Right atrium auricular region (tissue), 2 donors: ENCODE data around the gene RIMOC1. TPM values are rescaled to one million over a fixed set of nuclear protein-coding genes. Genes with fewer than 3 reads are reported as not detected.

Experiments
- DNase-seq: peaks from one replicate; pipeline ENCODE4 v3.0.0-alpha.2; 2019; ENCODE audit warnings: low spot score
- H3K27ac ChIP-seq, 2 donors: fragments of 200-600 bp; sonication (generic); 1 replicate in 1 of 2; 2 replicates in 1 of 2; pipeline ENCODE4 v1.5.1; 2016 to 2019
- H3K27me3 ChIP-seq, 2 donors: fragments of 200-600 bp; sonication (generic); one replicate each; pipeline versions ENCODE4 v1.5.1 to v1.6.0; 2017 to 2019
- H3K36me3 ChIP-seq: fragments of 200-600 bp; sonication (generic); one replicate; pipeline ENCODE4 v1.5.1; 2016
- H3K4me1 ChIP-seq, 2 donors: fragments of 200-600 bp; sonication (generic); one replicate each; pipeline versions ENCODE4 v1.5.1 to v1.6.0; 2017 to 2019
- H3K4me3 ChIP-seq, 2 donors: fragments of 200-600 bp; sonication (generic); 1 replicate in 1 of 2; 2 replicates in 1 of 2; pipeline ENCODE4 v1.5.1; 2017 to 2019; ENCODE audit warnings: mild to moderate bottlenecking in 1 of 2, moderate library complexity in 1 of 2
- H3K9me3 ChIP-seq, 2 donors: fragments of 200-600 bp; sonication (generic); one replicate each; pipeline ENCODE4 v1.5.1; 2019
- CTCF ChIP-seq, 2 donors: fragments of 200-600 bp; sonication (generic); IDR thresholded peaks; one replicate each; pipeline ENCODE4 v1.5.1; 2019; ENCODE audit warnings: antibody characterized with exemption in 2 of 2
- total RNA-seq, 2 donors: library from RNA; depleted of rRNA; stranded (reverse); fragments of >200 nt; gene quantifications; one replicate each; pipeline ENCODE4 v1.1.0, GENCODE V29; 2016

Gene RIMOC1
- total RNA-seq, 2 donors from 2014 or later = 11.2 to 13.9 TPM

- Histone ChIP-seq H3K27ac (no peak overlapping the region), H3K9me3 (no peaks in the 10 kb centered on the region), H3K4me1 (no peaks in the 10 kb centered on the region), H3K36me3 (no peaks in the 10 kb centered on the region), H3K27me3 (no peaks in the 10 kb centered on the region), H3K4me3 (no peak overlapping the region)
- DNase-seq = no peak
- TF ChIP-seq CTCF (IDR thresholded peaks at IDR 0.05) = no peak
These were observed 47.1 kb downstream of the RIMOC1 start for GRCh38 chr5:41951224-41951623.

Other genes with a start within 250 kb of the RIMOC1 start
- 100 to 1,000 TPM in 1 of 2 donors, 10 to 100 TPM in 1; 32.8 to 161 TPM for gene OXCT1, start 33.9 kb upstream of the RIMOC1 start, total RNA-seq
- gene FBXO4, start 20.9 kb downstream of the RIMOC1 start, total RNA-seq = 1 to 10 TPM; 2.8 to 5.4 TPM